Measurements from ENCODE around the gene EIF4ENIF1.

EIF4ENIF1 gene, protein sequence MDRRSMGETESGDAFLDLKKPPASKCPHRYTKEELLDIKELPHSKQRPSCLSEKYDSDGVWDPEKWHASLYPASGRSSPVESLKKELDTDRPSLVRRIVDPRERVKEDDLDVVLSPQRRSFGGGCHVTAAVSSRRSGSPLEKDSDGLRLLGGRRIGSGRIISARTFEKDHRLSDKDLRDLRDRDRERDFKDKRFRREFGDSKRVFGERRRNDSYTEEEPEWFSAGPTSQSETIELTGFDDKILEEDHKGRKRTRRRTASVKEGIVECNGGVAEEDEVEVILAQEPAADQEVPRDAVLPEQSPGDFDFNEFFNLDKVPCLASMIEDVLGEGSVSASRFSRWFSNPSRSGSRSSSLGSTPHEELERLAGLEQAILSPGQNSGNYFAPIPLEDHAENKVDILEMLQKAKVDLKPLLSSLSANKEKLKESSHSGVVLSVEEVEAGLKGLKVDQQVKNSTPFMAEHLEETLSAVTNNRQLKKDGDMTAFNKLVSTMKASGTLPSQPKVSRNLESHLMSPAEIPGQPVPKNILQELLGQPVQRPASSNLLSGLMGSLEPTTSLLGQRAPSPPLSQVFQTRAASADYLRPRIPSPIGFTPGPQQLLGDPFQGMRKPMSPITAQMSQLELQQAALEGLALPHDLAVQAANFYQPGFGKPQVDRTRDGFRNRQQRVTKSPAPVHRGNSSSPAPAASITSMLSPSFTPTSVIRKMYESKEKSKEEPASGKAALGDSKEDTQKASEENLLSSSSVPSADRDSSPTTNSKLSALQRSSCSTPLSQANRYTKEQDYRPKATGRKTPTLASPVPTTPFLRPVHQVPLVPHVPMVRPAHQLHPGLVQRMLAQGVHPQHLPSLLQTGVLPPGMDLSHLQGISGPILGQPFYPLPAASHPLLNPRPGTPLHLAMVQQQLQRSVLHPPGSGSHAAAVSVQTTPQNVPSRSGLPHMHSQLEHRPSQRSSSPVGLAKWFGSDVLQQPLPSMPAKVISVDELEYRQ

DNA sequence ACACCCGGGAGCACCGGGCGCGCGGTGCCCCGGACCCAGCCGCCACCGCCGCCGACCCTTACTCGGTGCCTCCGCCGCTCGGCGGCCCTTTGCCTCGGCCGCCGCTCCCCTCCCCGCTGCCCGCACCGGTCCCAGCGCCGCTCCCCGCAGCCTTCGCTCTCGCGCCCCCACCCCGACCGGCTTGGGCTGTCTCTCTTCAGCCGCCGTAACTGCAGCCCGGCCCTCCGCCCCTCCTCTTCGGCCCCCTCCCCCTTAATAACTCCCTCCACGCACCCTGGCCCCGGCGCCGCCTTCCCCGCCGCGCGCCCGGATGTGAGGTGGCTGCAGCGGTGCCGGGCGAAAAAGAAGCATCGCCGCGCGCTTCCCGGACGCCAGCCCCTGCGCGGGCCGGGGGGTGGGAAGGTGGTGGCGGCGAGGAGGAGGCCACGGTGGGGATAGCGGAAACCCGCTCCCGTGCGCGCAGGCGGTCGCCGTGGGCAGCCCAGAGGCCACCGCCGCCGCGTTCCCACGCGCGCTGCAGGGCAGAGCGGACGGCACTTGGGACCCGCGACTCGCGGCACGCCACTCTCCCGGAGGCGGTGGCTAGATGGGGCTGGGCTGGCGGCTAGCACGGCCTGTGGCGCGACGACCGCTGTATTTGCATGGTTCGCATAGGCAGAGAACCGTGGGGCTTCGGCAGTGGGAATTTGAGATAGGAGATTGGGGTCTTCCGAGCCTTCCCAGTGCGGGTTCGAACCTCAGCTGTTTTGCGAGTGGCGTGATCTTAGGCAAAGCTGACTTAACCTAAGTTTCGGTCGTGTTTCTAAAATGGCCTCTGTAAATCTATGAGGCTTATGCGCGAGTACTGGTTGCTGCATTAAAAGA, at the start of gene EIF4ENIF1:
Gene EIF4ENIF1, minus strand, starts transcription at position 211 of the 864 bp plus-strand sequence. CDS start 1,124 bp downstream, outside the sequence.
- peak within 1 kb of the TSS; percentile 88 for H3K4me3 ChIP-seq (ENCODE audit: control insufficient read depth, low read depth, low read length)
- no peak for DNase-seq (ENCODE audit: low read depth)
- TF ChIP-seq, protein P1, sequence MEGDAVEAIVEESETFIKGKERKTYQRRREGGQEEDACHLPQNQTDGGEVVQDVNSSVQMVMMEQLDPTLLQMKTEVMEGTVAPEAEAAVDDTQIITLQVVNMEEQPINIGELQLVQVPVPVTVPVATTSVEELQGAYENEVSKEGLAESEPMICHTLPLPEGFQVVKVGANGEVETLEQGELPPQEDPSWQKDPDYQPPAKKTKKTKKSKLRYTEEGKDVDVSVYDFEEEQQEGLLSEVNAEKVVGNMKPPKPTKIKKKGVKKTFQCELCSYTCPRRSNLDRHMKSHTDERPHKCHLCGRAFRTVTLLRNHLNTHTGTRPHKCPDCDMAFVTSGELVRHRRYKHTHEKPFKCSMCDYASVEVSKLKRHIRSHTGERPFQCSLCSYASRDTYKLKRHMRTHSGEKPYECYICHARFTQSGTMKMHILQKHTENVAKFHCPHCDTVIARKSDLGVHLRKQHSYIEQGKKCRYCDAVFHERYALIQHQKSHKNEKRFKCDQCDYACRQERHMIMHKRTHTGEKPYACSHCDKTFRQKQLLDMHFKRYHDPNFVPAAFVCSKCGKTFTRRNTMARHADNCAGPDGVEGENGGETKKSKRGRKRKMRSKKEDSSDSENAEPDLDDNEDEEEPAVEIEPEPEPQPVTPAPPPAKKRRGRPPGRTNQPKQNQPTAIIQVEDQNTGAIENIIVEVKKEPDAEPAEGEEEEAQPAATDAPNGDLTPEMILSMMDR (IDR thresholded peaks at IDR 0.05; ENCODE audit: control insufficient read depth, insufficient read depth, low read depth, low read length, missing control alignments), result no peak

DNA sequence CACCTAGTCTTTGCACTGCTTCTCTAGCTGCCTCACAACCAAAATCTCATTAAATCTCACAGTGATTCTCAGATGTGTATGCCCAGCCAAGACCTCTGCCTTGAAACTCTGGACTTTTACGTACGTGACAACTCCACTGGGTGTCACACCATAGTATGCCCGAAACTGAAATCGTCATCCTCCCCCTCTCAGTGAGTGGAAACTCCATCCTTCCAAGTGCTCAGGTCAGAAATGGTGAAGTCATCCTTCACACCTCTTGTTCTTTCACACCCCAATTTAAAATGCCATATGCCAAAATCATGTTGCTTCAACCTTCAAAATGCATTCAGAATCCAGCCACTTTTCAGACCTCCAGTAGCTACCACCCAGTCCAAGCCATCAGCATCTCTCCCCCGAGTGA, 49.2 kb upstream of the EIF4ENIF1 start:
- H3K4me3 ChIP-seq (ENCODE audit: control insufficient read depth, low read depth, low read length), result no peak overlapping the region
- TF ChIP-seq, protein P1 (IDR thresholded peaks at IDR 0.05; ENCODE audit: control insufficient read depth, insufficient read depth, low read depth, low read length, missing control alignments), result no peak
- no peak for DNase-seq (ENCODE audit: low read depth)

DNA sequence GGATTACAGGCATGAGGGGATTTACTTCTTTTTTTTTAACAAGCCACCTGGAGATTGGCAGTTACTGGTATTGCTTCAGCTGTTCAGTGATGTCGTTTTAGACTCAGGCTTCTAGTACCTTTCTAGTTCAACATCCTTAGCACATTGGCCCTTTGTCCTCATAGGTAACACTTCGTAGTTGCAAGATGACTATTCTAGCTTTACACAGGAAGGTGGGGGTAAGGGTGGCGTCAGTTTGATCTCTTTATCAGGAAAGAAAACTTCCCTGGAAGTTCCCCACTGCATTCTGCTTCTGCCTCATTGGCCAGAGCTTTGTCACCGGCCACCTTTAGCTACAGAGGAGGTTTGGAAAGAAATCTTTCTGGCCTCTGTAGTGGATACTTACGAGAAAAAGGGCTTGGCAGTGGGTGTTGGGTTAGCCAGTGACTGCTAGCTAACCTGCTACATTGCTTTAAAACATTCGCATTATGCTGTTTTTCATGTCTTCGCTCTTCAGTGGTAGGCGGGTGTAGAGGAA, 47.4 kb upstream of the EIF4ENIF1 start:
- TF ChIP-seq, protein P1 (IDR thresholded peaks at IDR 0.05; ENCODE audit: control insufficient read depth, insufficient read depth, low read depth, low read length, missing control alignments), result no peak
- DNase-seq (ENCODE audit: low read depth), result no peak
- no peak overlapping the region for H3K4me3 ChIP-seq (ENCODE audit: control insufficient read depth, low read depth, low read length)

DNA sequence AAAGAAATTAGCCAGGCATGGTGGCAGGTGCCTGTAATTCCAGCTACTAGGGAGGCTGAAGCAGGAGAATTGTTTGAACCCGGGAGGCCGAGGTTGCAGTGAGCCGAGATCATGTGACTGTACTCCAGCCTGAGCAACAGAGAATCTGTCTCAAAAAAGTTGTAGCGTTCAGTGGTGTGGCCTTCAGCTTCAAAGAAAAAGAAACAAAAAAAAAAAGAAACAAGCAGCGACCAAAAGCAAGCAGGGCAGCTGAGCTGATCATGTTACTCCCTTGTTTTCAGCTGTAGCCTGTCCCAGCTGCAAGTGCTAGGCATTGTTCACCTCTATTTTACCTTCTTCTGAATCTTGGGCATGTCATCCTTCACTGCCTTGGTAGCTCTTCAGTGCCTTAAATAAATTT, 43.7 kb upstream of the EIF4ENIF1 start:
- TF ChIP-seq, protein P1 (IDR thresholded peaks at IDR 0.05; ENCODE audit: control insufficient read depth, insufficient read depth, low read depth, low read length, missing control alignments), result no peak

DNA sequence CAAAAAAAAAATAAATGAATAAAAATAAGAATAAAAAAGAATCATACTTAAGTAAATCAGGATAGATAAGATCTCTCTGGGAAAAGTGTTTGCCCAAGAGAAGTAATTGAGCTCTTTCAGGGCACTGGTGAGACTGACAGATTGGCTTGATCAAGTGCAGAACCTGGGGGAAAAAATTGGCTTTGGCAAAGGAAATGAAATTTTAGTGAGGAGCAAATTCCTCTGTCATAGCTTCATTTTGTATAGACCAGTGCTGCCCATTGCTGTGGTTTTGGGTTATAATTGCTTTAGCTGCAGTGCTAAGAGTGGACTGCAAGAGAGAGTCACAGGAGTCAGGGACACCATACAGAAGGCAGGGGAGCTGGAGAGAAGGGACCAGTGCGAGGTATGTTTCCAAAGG, 42.4 kb upstream of the EIF4ENIF1 start:
- no peak for DNase-seq (ENCODE audit: low read depth)
- no peak overlapping the region for H3K4me3 ChIP-seq (ENCODE audit: control insufficient read depth, low read depth, low read length)
- TF ChIP-seq, protein P1 (IDR thresholded peaks at IDR 0.05; ENCODE audit: control insufficient read depth, insufficient read depth, low read depth, low read length, missing control alignments), result no peak

More for the DNA sequence above, 43.7 kb upstream of the EIF4ENIF1 start:
- DNase-seq (ENCODE audit: low read depth), result no peak
- H3K4me3 ChIP-seq (ENCODE audit: control insufficient read depth, low read depth, low read length), result no peak overlapping the region
